Endodermal cell (in vitro differentiated cells): ENCODE measurements around the gene RARG. TPM values are rescaled to one million over a fixed set of nuclear protein-coding genes. Genes with fewer than 3 reads are reported as not detected.

Source experiments
- DNase-seq: peaks from one replicate; pipeline ENCODE4 v3.0.0-alpha.2; 2017
- H3K27ac ChIP-seq: 2 replicates; pipeline ENCODE4 v1.5.1; 2013; ENCODE audit warnings: mild to moderate bottlenecking, low read depth, low read length, moderate library complexity
- H3K27me3 ChIP-seq: 2 replicates; pipeline ENCODE4 v1.6.1; 2013; ENCODE audit warnings: mild to moderate bottlenecking, low read length, moderate library complexity; ENCODE audit not compliant: insufficient read depth, control insufficient read depth, poor library complexity, severe bottlenecking
- H3K36me3 ChIP-seq: 2 replicates; pipeline ENCODE4 v1.7.0; 2013; ENCODE audit warnings: mild to moderate bottlenecking, low read length, moderate library complexity; ENCODE audit not compliant: control insufficient read depth, insufficient read depth
- H3K4me1 ChIP-seq: one replicate; pipeline ENCODE4 v1.7.0; 2013; ENCODE audit warnings: low read length; ENCODE audit not compliant: control insufficient read depth, insufficient read depth
- H3K4me3 ChIP-seq: 2 replicates; pipeline ENCODE4 v1.5.1; 2013; ENCODE audit warnings: mild to moderate bottlenecking, low read length, moderate library complexity
- H3K9ac ChIP-seq: 2 replicates; pipeline ENCODE4 v1.6.1; 2013; ENCODE audit warnings: mild to moderate bottlenecking, low read length, moderate library complexity; ENCODE audit not compliant: poor library complexity, severe bottlenecking; ENCODE audit errors: extremely low read depth
- H3K9me3 ChIP-seq: 2 replicates; pipeline ENCODE4 v1.6.1; 2013; ENCODE audit warnings: mild to moderate bottlenecking, low read length, moderate library complexity; ENCODE audit not compliant: control insufficient read depth
- H3K27ac Mint-ChIP-seq: 2 replicates; pipeline ENCODE4 v1.8.0; 2020; ENCODE audit warnings: mixed read lengths
- H3K27me3 Mint-ChIP-seq: 2 replicates; pipeline ENCODE4 v1.8.0; 2021; ENCODE audit warnings: mild to moderate bottlenecking, mixed read lengths; ENCODE audit not compliant: insufficient read depth
- H3K36me3 Mint-ChIP-seq: 2 replicates; pipeline ENCODE4 v1.8.0; 2020; ENCODE audit warnings: low read depth, mixed read lengths
- H3K4me1 Mint-ChIP-seq: 2 replicates; pipeline ENCODE4 v1.8.0; 2020; ENCODE audit warnings: mixed read lengths
- H3K4me3 Mint-ChIP-seq: 2 replicates; pipeline ENCODE4 v1.8.0; 2020; ENCODE audit warnings: mild to moderate bottlenecking, moderate library complexity, mixed read lengths
- H3K9me3 Mint-ChIP-seq: 2 replicates; pipeline ENCODE4 v1.8.0; 2020; ENCODE audit warnings: mild to moderate bottlenecking, mixed read lengths
- CTCF ChIP-seq: fragments of 200-600 bp; sonication (generic); conservative IDR thresholded peaks from 2 replicates; pipeline ENCODE4 v1.5.0; 2021; ENCODE audit warnings: antibody characterized with exemption, mild to moderate bottlenecking
- WGBS, 2 experiments: methylation state at CpG; one replicate each; pipeline versions ENCODE4 v1.1.5 to v1.1.7; 2013; ENCODE audit warnings: missing lambda C conversion rate in 2 of 2, mixed read lengths in 1 of 2; ENCODE audit not compliant: insufficient coverage in 1 of 2, insufficient read length in 1 of 2; 5-methylcytosine and 5-hydroxymethylcytosine counted together
- total RNA-seq, 2 donors: library from RNA; stranded (reverse); fragmentation: NEBNext Ultra II Directional in 1 of 2; extraction: Animal tissue kit (Norgen Biotek cat#: 25700) in 1 of 2; gene quantifications; 2 replicates in 1 of 2; 3 replicates in 1 of 2; pipeline ENCODE4 v1.2.1, GENCODE V29; 2021

RARG gene
- total RNA-seq, 2 donors from 2014 or later, result 19.5 to 26.8 TPM

GRCh38 chr12:53252349-53252916, 20.4 kb upstream of the RARG start:
- Mint-ChIP-seq H3K27ac (peak overlapping the region; percentile 91), H3K4me1 (peaks cover 14% of the 10 kb centered on the region), H3K4me3 (peak overlapping the region; percentile 87), H3K9me3 (no peaks in the 10 kb centered on the region), H3K36me3 (peaks cover 11% of the 10 kb centered on the region), H3K27me3 (no peaks in the 10 kb centered on the region)
- Histone ChIP-seq H3K4me1 (peaks cover 3% of the 10 kb centered on the region), H3K27ac (peak overlapping the region; percentile 55), H3K9me3 (no peaks in the 10 kb centered on the region), H3K9ac (peak overlapping the region; percentile 63), H3K4me3 (peak overlapping the region; percentile 86), H3K36me3 (peaks cover 11% of the 10 kb centered on the region), H3K27me3 (no peaks in the 10 kb centered on the region)
- no peak for TF ChIP-seq CTCF
- 15 to 22% methylated on average over 13 to 19 of the region's 19 CpGs for WGBS, 2 experiments
- DNase-seq, result no peak

DNA sequence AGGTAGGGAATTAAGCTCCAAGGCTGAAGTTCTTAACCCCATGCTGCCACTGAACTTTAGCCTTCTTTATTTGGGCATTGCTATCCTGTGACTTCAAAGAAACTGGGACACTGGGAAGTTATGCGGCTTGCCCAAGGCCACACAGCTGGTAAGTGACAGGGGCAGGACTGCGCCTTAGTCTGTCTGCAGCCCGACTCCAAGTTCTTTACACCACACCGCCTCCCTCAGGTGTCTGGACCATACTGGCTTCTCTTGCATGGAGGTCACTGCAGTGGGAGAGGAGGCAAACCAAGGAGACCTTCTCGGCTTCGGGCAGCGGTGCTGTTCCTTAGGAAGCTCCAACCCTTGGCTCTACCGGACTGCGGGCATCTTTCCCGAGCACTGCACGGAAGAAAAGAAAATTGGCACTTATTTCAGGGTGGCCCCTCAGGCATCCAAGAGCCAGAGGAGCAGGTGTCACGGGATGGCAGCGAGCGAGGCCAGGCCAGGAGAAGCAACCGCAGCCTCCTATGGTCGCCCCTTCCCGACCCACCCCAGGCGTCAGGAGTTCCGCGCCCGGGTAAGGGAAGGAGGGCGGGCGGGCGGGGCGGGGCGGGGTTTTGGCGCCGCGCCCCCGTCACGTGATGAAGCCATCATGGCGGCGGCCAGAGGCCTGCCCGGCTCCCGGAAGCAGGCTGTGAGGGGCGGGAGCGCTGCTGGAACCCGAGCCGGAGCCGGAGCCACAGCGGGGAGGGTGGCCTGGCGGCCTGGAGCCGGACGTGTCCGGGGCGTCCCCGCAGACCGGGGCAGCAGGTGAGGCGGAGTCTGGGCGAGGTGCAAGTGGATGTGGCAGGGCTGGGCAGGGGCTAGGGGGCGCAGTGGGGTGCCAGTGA, 19.7 kb upstream of the RARG start:
- Mint-ChIP-seq H3K27ac (peak overlapping the region; percentile 99), H3K36me3 (peaks cover 11% of the 10 kb centered on the region), H3K27me3 (peaks cover 2% of the 10 kb centered on the region), H3K9me3 (no peaks in the 10 kb centered on the region), H3K4me3 (peak overlapping the region; percentile 87), H3K4me1 (peaks cover 14% of the 10 kb centered on the region)
- H3K36me3 ChIP-seq, result peaks cover 11% of the 10 kb centered on the region
- H3K9ac ChIP-seq, result peak overlapping the region; percentile 63
- DNase-seq, result peak; percentile 98
- peaks cover 3% of the 10 kb centered on the region for H3K4me1 ChIP-seq
- H3K27me3 ChIP-seq, result no peaks in the 10 kb centered on the region
- peak overlapping the region; percentile 64 for H3K27ac ChIP-seq
- TF ChIP-seq CTCF, result peak; percentile 62
- H3K9me3 ChIP-seq, result no peaks in the 10 kb centered on the region
- WGBS, 2 experiments, result 1 to 4% methylated on average over 11 to 51 of the region's 51 CpGs
- H3K4me3 ChIP-seq, result peak overlapping the region; percentile 86

- 86 to 93% methylated on average over 2 to 3 of the region's 3 CpGs for WGBS, 2 experiments
- TF ChIP-seq CTCF, result no peak
- no peaks in the 10 kb centered on the region for H3K36me3 Mint-ChIP-seq
Measured at GRCh38 chr12:53245286-53245685, 13.3 kb upstream of the RARG start.

More at GRCh38 chr12:53245286-53245685, 13.3 kb upstream of the RARG start:
- Histone ChIP-seq H3K9me3 (no peaks in the 10 kb centered on the region), H3K4me1 (no peaks in the 10 kb centered on the region), H3K27ac (no peak overlapping the region), H3K4me3 (no peak overlapping the region), H3K9ac (no peak overlapping the region), H3K27me3 (no peaks in the 10 kb centered on the region), H3K36me3 (no peaks in the 10 kb centered on the region)
- Mint-ChIP-seq H3K9me3 (no peaks in the 10 kb centered on the region), H3K4me1 (peaks cover 31% of the 10 kb centered on the region), H3K4me3 (no peak overlapping the region), H3K27ac (no peak overlapping the region), H3K27me3 (peaks cover 11% of the 10 kb centered on the region)
- DNase-seq, result no peak
